Measurements from ENCODE around the gene TNFSF13B.

The TNFSF13B gene

DNA sequence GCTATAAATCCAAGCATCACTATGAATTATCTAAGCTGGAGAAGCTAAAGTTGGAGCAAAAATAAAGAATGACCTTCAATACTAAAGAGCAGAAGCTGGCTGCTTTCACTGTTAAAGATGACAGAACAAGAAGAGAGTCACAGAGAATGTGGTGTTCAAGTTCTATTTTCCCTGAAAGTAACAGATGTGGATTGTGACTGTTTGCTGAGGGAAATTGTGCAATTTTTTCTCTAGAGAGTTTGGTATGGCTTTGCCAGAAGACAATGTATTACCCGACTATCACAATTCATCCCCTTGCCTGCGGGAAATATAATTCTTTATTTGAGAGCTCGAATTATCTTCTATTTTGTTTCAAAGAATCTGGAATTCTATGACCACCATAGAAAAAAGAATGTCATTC is 83.1 kb downstream of the TNFSF13B start:
- no peaks in the 10 kb centered on the region for H3K9me3 ChIP-seq (ENCODE audit: control insufficient read depth, insufficient read depth, low read length)
- no peak overlapping the region for H3K27ac ChIP-seq (ENCODE audit: low read depth, low read length)
- no peak overlapping the region for H3K4me3 ChIP-seq (ENCODE audit: low read length)
- H3K4me2 ChIP-seq (ENCODE audit: low read length): no peak overlapping the region
- TF ChIP-seq, protein P1, sequence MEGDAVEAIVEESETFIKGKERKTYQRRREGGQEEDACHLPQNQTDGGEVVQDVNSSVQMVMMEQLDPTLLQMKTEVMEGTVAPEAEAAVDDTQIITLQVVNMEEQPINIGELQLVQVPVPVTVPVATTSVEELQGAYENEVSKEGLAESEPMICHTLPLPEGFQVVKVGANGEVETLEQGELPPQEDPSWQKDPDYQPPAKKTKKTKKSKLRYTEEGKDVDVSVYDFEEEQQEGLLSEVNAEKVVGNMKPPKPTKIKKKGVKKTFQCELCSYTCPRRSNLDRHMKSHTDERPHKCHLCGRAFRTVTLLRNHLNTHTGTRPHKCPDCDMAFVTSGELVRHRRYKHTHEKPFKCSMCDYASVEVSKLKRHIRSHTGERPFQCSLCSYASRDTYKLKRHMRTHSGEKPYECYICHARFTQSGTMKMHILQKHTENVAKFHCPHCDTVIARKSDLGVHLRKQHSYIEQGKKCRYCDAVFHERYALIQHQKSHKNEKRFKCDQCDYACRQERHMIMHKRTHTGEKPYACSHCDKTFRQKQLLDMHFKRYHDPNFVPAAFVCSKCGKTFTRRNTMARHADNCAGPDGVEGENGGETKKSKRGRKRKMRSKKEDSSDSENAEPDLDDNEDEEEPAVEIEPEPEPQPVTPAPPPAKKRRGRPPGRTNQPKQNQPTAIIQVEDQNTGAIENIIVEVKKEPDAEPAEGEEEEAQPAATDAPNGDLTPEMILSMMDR (IDR thresholded peaks at IDR 0.05; ENCODE audit: low read depth, low read length, poor library complexity, severe bottlenecking): no peak
- no peak for TF ChIP-seq EZH2phosphoT487 (IDR thresholded peaks at IDR 0.05; ENCODE audit: borderline replicate concordance, low read length)
- no peaks in the 10 kb centered on the region for H3F3A ChIP-seq (ENCODE audit: control insufficient read depth, insufficient read depth)
- no peaks in the 10 kb centered on the region for H3K27me3 ChIP-seq (ENCODE audit: control insufficient read depth, low read length)
- no peaks in the 10 kb centered on the region for H4K20me1 ChIP-seq (ENCODE audit: control insufficient read depth, insufficient read depth, low read depth, low read length)
- no peaks in the 10 kb centered on the region for H3K4me1 ChIP-seq (ENCODE audit: control insufficient read depth, low read length)
- no peaks in the 10 kb centered on the region for H3K9me2 ChIP-seq (replicated peaks; ENCODE audit: control insufficient read depth, low read length)
- H3K36me3 ChIP-seq (ENCODE audit: control insufficient read depth, low read length): no peaks in the 10 kb centered on the region
- H3K79me2 ChIP-seq (ENCODE audit: control insufficient read depth, low read length): no peaks in the 10 kb centered on the region

DNA sequence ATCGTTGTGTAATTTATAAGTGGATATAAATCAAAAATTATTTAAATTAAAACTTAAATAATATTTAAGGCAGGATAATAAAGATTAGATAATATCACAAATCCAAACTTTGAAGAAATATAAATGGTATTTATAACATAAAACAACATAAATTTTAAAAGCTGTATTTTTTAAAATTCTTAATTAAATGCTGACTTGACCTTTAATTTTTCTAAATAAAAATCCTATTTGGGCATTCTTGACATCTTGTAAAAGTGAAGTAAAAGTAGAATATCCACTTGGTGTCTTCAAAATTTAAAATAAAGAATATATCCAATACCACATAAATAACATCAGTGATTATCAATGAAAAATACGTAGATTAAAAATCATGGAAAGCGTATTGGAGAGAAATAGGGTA is 87.7 kb downstream of the TNFSF13B start:
- Histone ChIP-seq H3K4me1 (ENCODE audit: control insufficient read depth, low read length) (no peaks in the 10 kb centered on the region), H3K4me2 (ENCODE audit: low read length) (no peak overlapping the region), H4K20me1 (ENCODE audit: control insufficient read depth, insufficient read depth, low read depth, low read length) (no peaks in the 10 kb centered on the region), H3K9me2 (replicated peaks; ENCODE audit: control insufficient read depth, low read length) (no peaks in the 10 kb centered on the region), H3K79me2 (ENCODE audit: control insufficient read depth, low read length) (no peaks in the 10 kb centered on the region), H3F3A (ENCODE audit: control insufficient read depth, insufficient read depth) (no peaks in the 10 kb centered on the region), H3K9me3 (ENCODE audit: control insufficient read depth, insufficient read depth, low read length) (no peaks in the 10 kb centered on the region), H3K27me3 (ENCODE audit: control insufficient read depth, low read length) (no peaks in the 10 kb centered on the region), H3K36me3 (ENCODE audit: control insufficient read depth, low read length) (no peaks in the 10 kb centered on the region), H3K4me3 (ENCODE audit: low read length) (no peak overlapping the region), H3K27ac (ENCODE audit: low read depth, low read length) (no peak overlapping the region)
- no peak for TF ChIP-seq EZH2phosphoT487 (IDR thresholded peaks at IDR 0.05; ENCODE audit: borderline replicate concordance, low read length)
- TF ChIP-seq, protein P1 (IDR thresholded peaks at IDR 0.05; ENCODE audit: low read depth, low read length, poor library complexity, severe bottlenecking): no peak
